OCI-LY3 (cell line): ENCODE data around the gene STARD5.

Source experiments
- EZH2phosphoT487 ChIP-seq: fragments of 200-600 bp; shearing (Covaris generic); IDR thresholded peaks from 2 replicates; pipeline ENCODE4 v1.6.1; 2018; ENCODE audit warnings: antibody characterized with exemption, mixed run types, low read depth
- TF ChIP-seq, protein P1 (sequence below): fragments of 200-600, 300-600 bp; sonication (generic); IDR thresholded peaks from 2 replicates; pipeline ENCODE4 v1.5.1; 2014; ENCODE audit warnings: antibody characterized with exemption, low read length, low read depth

DNA sequence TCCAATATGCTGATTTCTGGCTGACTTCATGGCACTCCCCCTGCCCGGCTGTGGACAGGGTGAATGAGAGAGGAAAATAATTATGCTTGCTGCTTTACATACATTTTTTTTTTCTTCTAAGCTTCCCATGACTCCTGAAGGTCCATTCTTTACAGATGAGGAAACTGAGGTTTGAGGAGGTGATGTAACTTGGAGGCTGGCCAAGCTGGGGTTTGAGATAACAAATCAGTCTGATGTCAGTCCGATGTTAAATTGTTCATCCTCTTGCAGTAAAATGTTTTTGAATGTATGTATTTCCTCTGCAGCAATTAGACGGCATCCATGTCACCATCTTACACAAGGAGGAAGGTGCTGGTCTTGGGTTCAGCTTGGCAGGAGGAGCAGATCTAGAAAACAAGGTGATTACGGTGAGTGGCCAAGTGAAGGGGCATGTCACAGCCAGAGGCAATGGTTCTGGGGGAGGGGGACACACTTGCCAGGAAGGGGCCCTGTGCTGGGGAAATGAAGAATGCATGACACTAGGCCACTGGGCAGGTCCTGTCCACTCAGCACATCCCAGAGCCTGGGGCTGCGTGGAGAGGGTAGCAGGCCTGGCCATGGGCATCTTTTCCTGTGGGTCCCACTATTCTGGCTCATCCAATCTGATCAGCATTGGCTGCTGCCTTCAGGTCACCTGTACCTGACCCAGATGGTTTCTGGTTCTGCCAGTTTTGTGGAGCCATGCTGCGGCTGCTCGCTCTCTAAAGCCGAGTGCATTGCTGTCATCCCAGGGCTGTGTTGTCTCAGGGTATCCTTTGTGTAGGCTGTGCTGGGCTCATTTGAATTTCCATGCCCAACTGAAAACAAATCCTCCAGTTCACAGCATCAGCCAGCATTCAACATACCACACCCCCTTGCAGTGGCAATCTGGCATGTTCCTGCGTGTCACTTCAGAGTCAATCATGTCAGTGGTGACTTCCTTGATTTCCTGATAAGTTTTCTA, 20.4 kb downstream of the STARD5 start:
- TF ChIP-seq, protein P1, sequence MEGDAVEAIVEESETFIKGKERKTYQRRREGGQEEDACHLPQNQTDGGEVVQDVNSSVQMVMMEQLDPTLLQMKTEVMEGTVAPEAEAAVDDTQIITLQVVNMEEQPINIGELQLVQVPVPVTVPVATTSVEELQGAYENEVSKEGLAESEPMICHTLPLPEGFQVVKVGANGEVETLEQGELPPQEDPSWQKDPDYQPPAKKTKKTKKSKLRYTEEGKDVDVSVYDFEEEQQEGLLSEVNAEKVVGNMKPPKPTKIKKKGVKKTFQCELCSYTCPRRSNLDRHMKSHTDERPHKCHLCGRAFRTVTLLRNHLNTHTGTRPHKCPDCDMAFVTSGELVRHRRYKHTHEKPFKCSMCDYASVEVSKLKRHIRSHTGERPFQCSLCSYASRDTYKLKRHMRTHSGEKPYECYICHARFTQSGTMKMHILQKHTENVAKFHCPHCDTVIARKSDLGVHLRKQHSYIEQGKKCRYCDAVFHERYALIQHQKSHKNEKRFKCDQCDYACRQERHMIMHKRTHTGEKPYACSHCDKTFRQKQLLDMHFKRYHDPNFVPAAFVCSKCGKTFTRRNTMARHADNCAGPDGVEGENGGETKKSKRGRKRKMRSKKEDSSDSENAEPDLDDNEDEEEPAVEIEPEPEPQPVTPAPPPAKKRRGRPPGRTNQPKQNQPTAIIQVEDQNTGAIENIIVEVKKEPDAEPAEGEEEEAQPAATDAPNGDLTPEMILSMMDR = no peak
- TF ChIP-seq EZH2phosphoT487 = no peak
